ENCODE measurements around the gene DNAH2. TPM values are rescaled to one million over a fixed set of nuclear protein-coding genes. Genes with fewer than 3 reads are reported as not detected.

The DNAH2 gene
- total RNA-seq, 1 donor from 2014 or later, result 0.72 TPM

- TF ChIP-seq CTCF (IDR thresholded peaks at IDR 0.05; ENCODE audit: unreplicated experiment), result no peak
- Mint-ChIP-seq H3K4me3 (ENCODE audit: unreplicated experiment) (no peak overlapping the region), H3K27me3 (ENCODE audit: unreplicated experiment) (peaks cover 20% of the 10 kb centered on the region), H3K27ac (ENCODE audit: unreplicated experiment) (no peak overlapping the region), H3K4me1 (ENCODE audit: unreplicated experiment) (peaks cover 11% of the 10 kb centered on the region), H3K9me3 (ENCODE audit: unreplicated experiment) (no peaks in the 10 kb centered on the region), H3K36me3 (ENCODE audit: low read depth, unreplicated experiment) (no peaks in the 10 kb centered on the region)
- no peak for DNase-seq (ENCODE audit: low spot score)
Observed at GRCh38 chr17:7830616-7831015, 113.1 kb downstream of the DNAH2 start.

GRCh38 chr17:7831233-7831632, 113.7 kb downstream of the DNAH2 start:
- H3K9me3 Mint-ChIP-seq (ENCODE audit: unreplicated experiment), result no peaks in the 10 kb centered on the region
- H3K27ac Mint-ChIP-seq (ENCODE audit: unreplicated experiment), result no peak overlapping the region
- H3K4me3 Mint-ChIP-seq (ENCODE audit: unreplicated experiment), result no peak overlapping the region
- DNase-seq (ENCODE audit: low spot score), result no peak
- TF ChIP-seq CTCF (IDR thresholded peaks at IDR 0.05; ENCODE audit: unreplicated experiment), result no peak
- peaks cover 22% of the 10 kb centered on the region for H3K27me3 Mint-ChIP-seq (ENCODE audit: unreplicated experiment)
- no peaks in the 10 kb centered on the region for H3K36me3 Mint-ChIP-seq (ENCODE audit: low read depth, unreplicated experiment)
- peaks cover 10% of the 10 kb centered on the region for H3K4me1 Mint-ChIP-seq (ENCODE audit: unreplicated experiment)

- H3K4me1 Mint-ChIP-seq (ENCODE audit: unreplicated experiment), result peaks cover 19% of the 10 kb centered on the region
- no peak for DNase-seq (ENCODE audit: low spot score)
- no peaks in the 10 kb centered on the region for H3K9me3 Mint-ChIP-seq (ENCODE audit: unreplicated experiment)
- H3K27me3 Mint-ChIP-seq (ENCODE audit: unreplicated experiment), result peaks cover 31% of the 10 kb centered on the region
- H3K4me3 Mint-ChIP-seq (ENCODE audit: unreplicated experiment), result no peak overlapping the region
- no peak overlapping the region for H3K27ac Mint-ChIP-seq (ENCODE audit: unreplicated experiment)
- TF ChIP-seq CTCF (IDR thresholded peaks at IDR 0.05; ENCODE audit: unreplicated experiment), result no peak
- H3K36me3 Mint-ChIP-seq (ENCODE audit: low read depth, unreplicated experiment), result no peaks in the 10 kb centered on the region
Observed at GRCh38 chr17:7832431-7832830, 114.9 kb downstream of the DNAH2 start.

- H3K36me3 Mint-ChIP-seq (ENCODE audit: low read depth, unreplicated experiment), result no peaks in the 10 kb centered on the region
Observed at GRCh38 chr17:7833011-7833794, 115.7 kb downstream of the DNAH2 start.

More at GRCh38 chr17:7833011-7833794, 115.7 kb downstream of the DNAH2 start:
- TF ChIP-seq CTCF (IDR thresholded peaks at IDR 0.05; ENCODE audit: unreplicated experiment), result no peak
- Mint-ChIP-seq H3K4me3 (ENCODE audit: unreplicated experiment) (peak overlapping the region; percentile 88), H3K4me1 (ENCODE audit: unreplicated experiment) (peaks cover 24% of the 10 kb centered on the region), H3K27ac (ENCODE audit: unreplicated experiment) (peak overlapping the region; percentile 92), H3K9me3 (ENCODE audit: unreplicated experiment) (no peaks in the 10 kb centered on the region), H3K27me3 (ENCODE audit: unreplicated experiment) (peaks cover 36% of the 10 kb centered on the region)
- no peak for DNase-seq (ENCODE audit: low spot score)

Measured in endothelial cell (in vitro differentiated cells).